GM06990 (cell line): ENCODE results near the gene PHACTR3.

Experiments used
- DNase-seq: peaks from one replicate; pipeline ENCODE4 v3.0.0-alpha.2; 2011; ENCODE audit not compliant: insufficient read length; ENCODE audit errors: extremely low read depth
- H3K27me3 ChIP-seq: replicated peaks from 2 replicates; pipeline ENCODE4 v1.6.0; 2011; ENCODE audit warnings: low read length; ENCODE audit not compliant: control insufficient read depth, insufficient read depth
- H3K36me3 ChIP-seq: 2 replicates; pipeline ENCODE4 v1.5.1; 2011; ENCODE audit warnings: low read length; ENCODE audit not compliant: control insufficient read depth, insufficient read depth
- H3K4me3 ChIP-seq: replicated peaks from 2 replicates; pipeline ENCODE4 v1.5.1; 2011; ENCODE audit warnings: low read depth, mild to moderate bottlenecking, control low read depth, low read length
- TF ChIP-seq, protein P1 (sequence below): IDR thresholded peaks from 2 replicates; pipeline ENCODE4 v1.5.1; 2011; ENCODE audit warnings: low read length, control low read depth, mild to moderate bottlenecking, inconsistent platforms; ENCODE audit not compliant: insufficient read depth, poor library complexity, severe bottlenecking

Gene PHACTR3

DNA sequence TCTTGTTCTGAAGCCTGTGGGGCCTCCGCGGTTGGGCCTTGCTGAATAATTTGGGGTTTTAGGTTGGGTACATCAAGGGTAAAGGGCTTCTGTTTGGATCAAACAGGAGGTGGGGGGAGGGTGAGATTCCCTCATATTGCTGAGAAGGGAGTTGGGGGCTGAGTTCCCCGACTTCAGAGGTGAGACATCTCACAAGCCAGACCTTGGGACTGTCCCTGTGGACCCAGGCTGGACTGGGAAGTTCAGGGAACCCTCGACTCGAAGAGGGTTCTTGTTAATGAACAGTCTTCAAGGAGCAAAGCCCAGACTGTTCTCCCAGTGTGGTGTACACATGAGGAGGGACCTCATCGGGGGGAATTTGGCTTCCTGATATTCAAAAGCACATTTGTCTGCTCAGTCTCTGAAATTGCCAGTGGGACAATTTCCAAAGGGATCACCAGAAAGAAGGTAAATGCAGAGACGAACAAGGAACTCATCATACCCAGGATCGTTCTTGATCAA lies 210.6 kb downstream of the PHACTR3 start:
- TF ChIP-seq, protein P1, sequence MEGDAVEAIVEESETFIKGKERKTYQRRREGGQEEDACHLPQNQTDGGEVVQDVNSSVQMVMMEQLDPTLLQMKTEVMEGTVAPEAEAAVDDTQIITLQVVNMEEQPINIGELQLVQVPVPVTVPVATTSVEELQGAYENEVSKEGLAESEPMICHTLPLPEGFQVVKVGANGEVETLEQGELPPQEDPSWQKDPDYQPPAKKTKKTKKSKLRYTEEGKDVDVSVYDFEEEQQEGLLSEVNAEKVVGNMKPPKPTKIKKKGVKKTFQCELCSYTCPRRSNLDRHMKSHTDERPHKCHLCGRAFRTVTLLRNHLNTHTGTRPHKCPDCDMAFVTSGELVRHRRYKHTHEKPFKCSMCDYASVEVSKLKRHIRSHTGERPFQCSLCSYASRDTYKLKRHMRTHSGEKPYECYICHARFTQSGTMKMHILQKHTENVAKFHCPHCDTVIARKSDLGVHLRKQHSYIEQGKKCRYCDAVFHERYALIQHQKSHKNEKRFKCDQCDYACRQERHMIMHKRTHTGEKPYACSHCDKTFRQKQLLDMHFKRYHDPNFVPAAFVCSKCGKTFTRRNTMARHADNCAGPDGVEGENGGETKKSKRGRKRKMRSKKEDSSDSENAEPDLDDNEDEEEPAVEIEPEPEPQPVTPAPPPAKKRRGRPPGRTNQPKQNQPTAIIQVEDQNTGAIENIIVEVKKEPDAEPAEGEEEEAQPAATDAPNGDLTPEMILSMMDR: no peak
- Histone ChIP-seq H3K4me3 (no peak overlapping the region), H3K36me3 (no peaks in the 10 kb centered on the region), H3K27me3 (no peaks in the 10 kb centered on the region; the same call in 1 of the 2 replicates)
- no peak for DNase-seq

DNA sequence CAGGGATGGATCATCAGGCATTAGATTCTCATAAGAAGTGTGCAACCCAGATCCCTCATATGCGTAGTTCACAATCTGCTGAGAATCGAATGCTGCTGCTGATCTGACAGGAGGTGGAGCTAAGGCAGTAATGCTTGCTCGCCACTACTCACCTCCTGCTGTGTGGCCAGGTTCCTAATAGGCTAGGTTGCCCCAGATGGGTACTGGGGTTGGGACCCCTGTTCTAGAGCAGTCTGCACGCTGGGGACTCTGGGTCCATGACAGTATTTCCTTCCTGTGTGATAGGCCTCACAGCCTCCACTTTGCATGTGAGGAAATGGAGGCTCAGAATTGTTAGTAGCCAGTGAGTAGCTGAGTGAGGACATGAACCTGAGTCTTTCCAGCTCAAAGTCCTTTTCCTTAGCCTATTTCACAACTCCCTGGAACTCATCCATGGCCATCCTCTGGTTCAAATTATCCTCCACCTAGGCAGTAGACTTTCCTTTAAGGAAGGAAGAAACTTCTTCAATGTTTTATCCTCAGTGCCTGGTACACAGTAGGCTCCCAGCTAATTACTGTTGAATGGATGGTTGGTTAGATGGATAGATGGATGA lies 211.9 kb downstream of the PHACTR3 start:
- no peak for DNase-seq

DNA sequence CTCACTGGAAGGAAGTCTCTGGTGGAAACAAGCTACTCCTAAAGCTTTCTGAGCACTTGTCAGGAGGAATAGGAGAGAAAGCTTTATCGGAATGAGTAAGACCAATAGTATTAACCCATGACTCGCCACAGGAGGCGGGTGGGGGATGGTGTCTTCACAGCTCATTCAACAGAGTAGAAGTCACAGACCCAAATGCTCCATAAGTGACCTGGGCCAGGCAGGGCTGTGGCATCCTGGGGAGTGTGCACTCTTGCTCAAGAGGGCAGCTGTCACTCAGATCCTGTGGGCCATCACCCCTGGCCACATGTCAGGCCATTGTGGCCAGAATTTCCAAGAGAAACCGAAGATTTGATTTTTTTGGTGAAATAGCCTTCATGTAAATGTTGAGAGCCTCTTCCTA lies 213.1 kb downstream of the PHACTR3 start:
- Histone ChIP-seq H3K27me3 (no peaks in the 10 kb centered on the region; the same call in 1 of the 2 replicates), H3K36me3 (no peaks in the 10 kb centered on the region), H3K4me3 (no peak overlapping the region)
- TF ChIP-seq, protein P1: no peak
- DNase-seq: no peak

More for the DNA sequence above, 211.9 kb downstream of the PHACTR3 start:
- Histone ChIP-seq H3K36me3 (no peaks in the 10 kb centered on the region), H3K4me3 (no peak overlapping the region), H3K27me3 (no peaks in the 10 kb centered on the region; the same call in 1 of the 2 replicates)
- TF ChIP-seq, protein P1: no peak

GRCh38 chr20:59817846-59818615 lies 213.7 kb downstream of the PHACTR3 start:
- TF ChIP-seq, protein P1: no peak

DNA sequence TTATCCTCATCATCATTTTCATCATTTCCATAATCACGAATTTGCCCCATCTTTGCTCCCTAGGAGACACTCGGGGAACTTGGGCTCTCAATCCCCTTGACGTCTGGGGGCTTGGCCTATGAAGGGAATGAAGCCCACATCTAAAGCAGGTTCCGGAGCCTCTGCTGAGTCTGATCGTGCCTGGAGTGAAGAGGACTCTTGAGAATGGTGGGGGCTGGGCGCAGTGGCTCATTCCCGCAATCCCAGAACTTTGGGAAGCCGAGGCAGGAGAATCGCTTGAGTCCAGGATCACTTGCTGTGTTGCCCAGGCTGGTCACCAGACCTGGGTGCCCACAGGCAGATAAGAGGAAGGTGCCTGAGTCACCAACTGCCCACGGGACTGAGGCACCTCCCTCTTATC lies 214.6 kb downstream of the PHACTR3 start:
- TF ChIP-seq, protein P1: no peak
- no peak for DNase-seq
- Histone ChIP-seq H3K4me3 (no peak overlapping the region), H3K27me3 (no peaks in the 10 kb centered on the region), H3K36me3 (no peaks in the 10 kb centered on the region)

More at GRCh38 chr20:59817846-59818615, 213.7 kb downstream of the PHACTR3 start:
- H3K27me3 ChIP-seq: no peaks in the 10 kb centered on the region
- no peak overlapping the region for H3K4me3 ChIP-seq
- no peaks in the 10 kb centered on the region for H3K36me3 ChIP-seq
- DNase-seq: no peak
